Esophagus squamous epithelium (tissue), 5 donors: Measurements from ENCODE around the gene CATSPERE. TPM values are rescaled to one million over a fixed set of nuclear protein-coding genes. Genes with fewer than 3 reads are reported as not detected.
"Not testable (repeated sequence)": the region's sequence is repeated elsewhere in the genome, so short reads cannot be mapped to it uniquely, and the experiment has no call there.

ENCODE experiments used
- DNase-seq: peaks from one replicate; lab custom pipeline; 2025; lab: John Stamatoyannopoulos, UW
- H3K27ac ChIP-seq, 4 donors: fragments of 200-600 bp; sonication (generic); one replicate each; pipeline ENCODE4 v1.5.1; 2016 to 2019; ENCODE audit warnings: mild to moderate bottlenecking in 1 of 4
- H3K27me3 ChIP-seq, 4 donors: fragments of 200-600 bp; sonication (generic); 1 replicate in 3 of 4; 2 replicates in 1 of 4; pipeline versions ENCODE4 v1.5.1 to v1.6.0; 2017 to 2021; ENCODE audit warnings: antibody characterized with exemption in 1 of 4
- H3K36me3 ChIP-seq, 3 donors: fragments of 200-600 bp; sonication (generic); one replicate each; pipeline ENCODE4 v1.5.1; 2016 to 2019
- H3K4me1 ChIP-seq, 3 donors: fragments of 200-600 bp; sonication (generic); one replicate each; pipeline ENCODE4 v1.5.1; 2017 to 2019
- H3K4me3 ChIP-seq, 4 donors: fragments of 200-600 bp; sonication (generic); 1 replicate in 3 of 4; 2 replicates in 1 of 4; pipeline ENCODE4 v1.5.1; 2016 to 2019; ENCODE audit warnings: mild to moderate bottlenecking in 2 of 4, moderate library complexity in 1 of 4
- H3K9me3 ChIP-seq, 3 donors: fragments of 200-600 bp; sonication (generic); one replicate each; pipeline ENCODE4 v1.5.1; 2016 to 2019
- CTCF ChIP-seq, 6 experiments: fragments of 450-650 bp in 4 of 6; fragments of 200-600 bp in 2 of 6; sonication (generic) in 2 of 6; IDR thresholded peaks; one replicate each; pipeline ENCODE4 v1.5.1; 2016 to 2019; ENCODE audit warnings: antibody characterized with exemption in 6 of 6, mild to moderate bottlenecking in 4 of 6, moderate library complexity in 4 of 6
- POLR2A ChIP-seq, 4 donors: fragments of 450-650 bp; IDR thresholded peaks; one replicate each; pipeline ENCODE4 v1.6.1; 2017; ENCODE audit warnings: antibody characterized with exemption in 4 of 4, mild to moderate bottlenecking in 4 of 4, moderate library complexity in 3 of 4
- WGBS, 2 donors: methylation state at CpG; one replicate each; pipeline ENCODE4 v1.1.5; 2018; 5-methylcytosine and 5-hydroxymethylcytosine counted together
- intact Hi-C: fragments of 100-400 bp; cut with DNase I; formaldehyde crosslinking; loops from one replicate; pipeline ENCODE4 v1.15.0; 2022
- total RNA-seq, 4 donors: library from RNA; depleted of rRNA; stranded (reverse); fragments of >200 nt; gene quantifications; one replicate each; pipeline ENCODE4 v1.1.0, GENCODE V29; 2016
- donor health status: DM: yes; HTN: yes; CAD: no.

The CATSPERE gene
- total RNA-seq, 4 donors from 2014 or later, result 0.23 to 2.7 (median 0.44) TPM

GRCh38 chr1:244573768-244574167 is 112.7 kb downstream of the CATSPERE start:
- no peaks in the 10 kb centered on the region for H3K4me1 ChIP-seq
- H3K9me3 ChIP-seq, result peaks cover 13 to 62% (median 56%) of the 10 kb centered on the region in 3 donors
- no peak overlapping the region for H3K27ac ChIP-seq
- DNase-seq, result no peak
- H3K36me3 ChIP-seq, result peaks cover 0 to 4% (median 0%) of the 10 kb centered on the region in 3 donors
- no peak overlapping the region for H3K4me3 ChIP-seq
- WGBS, 2 donors, result 87 to 93% methylated on average over 2 of the region's 2 CpGs
- H3K27me3 ChIP-seq, result no peaks in the 10 kb centered on the region
- intact Hi-C loops, result no loop called here
- TF ChIP-seq POLR2A (IDR thresholded peaks at IDR 0.05), result no peak
- no peak for TF ChIP-seq CTCF (IDR thresholded peaks at IDR 0.05)

GRCh38 chr1:244576259-244576892 is 115.3 kb downstream of the CATSPERE start:
- Histone ChIP-seq H3K9me3 (peaks cover 13 to 62% (median 56%) of the 10 kb centered on the region in 3 donors), H3K27ac (no peak overlapping the region), H3K27me3 (no peaks in the 10 kb centered on the region), H3K4me3 (no peak overlapping the region), H3K36me3 (peaks cover 0 to 4% (median 0%) of the 10 kb centered on the region in 3 donors), H3K4me1 (no peaks in the 10 kb centered on the region)
- no peak for TF ChIP-seq CTCF (IDR thresholded peaks at IDR 0.05)
- no peak for TF ChIP-seq POLR2A (IDR thresholded peaks at IDR 0.05)
- WGBS, 2 donors, result 93 to 98% methylated on average over 3 of the region's 3 CpGs
- intact Hi-C loops, result no loop called here
- no peak for DNase-seq

- WGBS, 2 donors, result 27 to 70% methylated on average over 5 to 7 of the region's 7 CpGs
These were observed 117.1 kb downstream of the CATSPERE start for GRCh38 chr1:244578205-244578604.

GRCh38 chr1:244583358-244583982 is 122.4 kb downstream of the CATSPERE start:
- no peak for TF ChIP-seq POLR2A (IDR thresholded peaks at IDR 0.05)
- TF ChIP-seq CTCF (IDR thresholded peaks at IDR 0.05), result no peak
- Histone ChIP-seq H3K9me3 (no peaks in the 10 kb centered on the region), H3K27ac (no peak overlapping the region), H3K36me3 (no peaks in the 10 kb centered on the region), H3K4me3 (no peak overlapping the region), H3K4me1 (no peaks in the 10 kb centered on the region), H3K27me3 (no peaks in the 10 kb centered on the region)
- DNase-seq, result no peak
- WGBS, 2 donors, result 84 to 86% methylated on average over 7 to 11 of the region's 11 CpGs
- intact Hi-C loops, result no loop called here

More at GRCh38 chr1:244578205-244578604, 117.1 kb downstream of the CATSPERE start:
- intact Hi-C loops, H3K36me3 ChIP-seq, DNase-seq, H3K27ac ChIP-seq, H3K27me3 ChIP-seq, H3K4me1 ChIP-seq, H3K4me3 ChIP-seq: not testable (repeated sequence)
- peaks cover 13 to 52% (median 44%) of the 10 kb centered on the region in 3 donors for H3K9me3 ChIP-seq

GRCh38 chr1:244585867-244586266 is 124.8 kb downstream of the CATSPERE start:
- Histone ChIP-seq H3K27me3 (no peaks in the 10 kb centered on the region), H3K4me3 (no peak overlapping the region), H3K9me3 (peaks cover 0 to 6% (median 0%) of the 10 kb centered on the region in 3 donors), H3K4me1 (no peaks in the 10 kb centered on the region), H3K27ac (no peak overlapping the region), H3K36me3 (no peaks in the 10 kb centered on the region)
- intact Hi-C loops, result no loop called here
- 87 to 94% methylated on average over 4 of the region's 4 CpGs for WGBS, 2 donors
- DNase-seq, result no peak
- no peak for TF ChIP-seq POLR2A (IDR thresholded peaks at IDR 0.05)
- TF ChIP-seq CTCF (IDR thresholded peaks at IDR 0.05), result no peak
